Activated CD8-positive, alpha-beta memory T cell treated with anti-CD3 and anti-CD28 coated beads, Interleukin-2, amount 50 U/mL, for 1 hour (primary cell): ENCODE results near the gene KCNJ10.

ENCODE experiments used
- DNase-seq: peaks from one replicate; pipeline ENCODE4 v3.0.0-alpha.2; 2020; ENCODE audit errors: extremely low read depth

The KCNJ10 gene

DNA sequence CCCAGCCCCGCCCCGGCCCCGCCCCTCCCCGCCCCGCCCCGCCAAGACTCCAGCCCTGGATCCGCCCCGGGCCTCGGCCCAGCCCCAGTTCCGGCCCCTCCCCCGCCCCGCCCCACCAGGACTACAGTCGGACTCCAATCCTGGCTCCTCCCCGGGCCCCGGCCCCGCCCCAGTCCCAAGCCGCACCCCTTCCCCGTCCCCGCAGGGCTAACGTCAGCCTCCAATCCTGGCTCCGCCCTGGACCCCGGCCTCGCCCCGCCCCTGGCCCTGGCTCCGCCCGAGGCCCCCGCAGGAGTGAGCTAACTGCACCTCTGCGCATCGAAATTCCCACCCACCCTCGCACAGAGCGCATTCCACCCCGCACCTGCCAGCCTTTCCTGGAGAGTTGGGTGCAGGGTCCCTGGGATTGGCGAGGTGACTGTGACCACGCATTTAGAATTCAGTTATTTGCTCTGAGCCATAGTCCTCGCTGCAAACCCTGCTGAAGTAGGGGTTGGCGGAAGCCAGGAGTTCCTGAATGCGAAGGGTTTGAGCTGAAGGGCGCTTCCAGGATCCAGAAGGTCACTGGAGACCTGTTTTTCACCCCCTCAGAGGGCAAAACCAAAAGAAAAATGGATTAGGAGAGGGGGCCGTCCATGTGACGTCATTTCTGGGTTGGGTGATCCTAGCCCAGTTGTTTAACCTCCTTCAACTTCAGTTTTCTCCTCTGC lies 29.0 kb upstream of the KCNJ10 start:
- peak; percentile 89 for DNase-seq

DNA sequence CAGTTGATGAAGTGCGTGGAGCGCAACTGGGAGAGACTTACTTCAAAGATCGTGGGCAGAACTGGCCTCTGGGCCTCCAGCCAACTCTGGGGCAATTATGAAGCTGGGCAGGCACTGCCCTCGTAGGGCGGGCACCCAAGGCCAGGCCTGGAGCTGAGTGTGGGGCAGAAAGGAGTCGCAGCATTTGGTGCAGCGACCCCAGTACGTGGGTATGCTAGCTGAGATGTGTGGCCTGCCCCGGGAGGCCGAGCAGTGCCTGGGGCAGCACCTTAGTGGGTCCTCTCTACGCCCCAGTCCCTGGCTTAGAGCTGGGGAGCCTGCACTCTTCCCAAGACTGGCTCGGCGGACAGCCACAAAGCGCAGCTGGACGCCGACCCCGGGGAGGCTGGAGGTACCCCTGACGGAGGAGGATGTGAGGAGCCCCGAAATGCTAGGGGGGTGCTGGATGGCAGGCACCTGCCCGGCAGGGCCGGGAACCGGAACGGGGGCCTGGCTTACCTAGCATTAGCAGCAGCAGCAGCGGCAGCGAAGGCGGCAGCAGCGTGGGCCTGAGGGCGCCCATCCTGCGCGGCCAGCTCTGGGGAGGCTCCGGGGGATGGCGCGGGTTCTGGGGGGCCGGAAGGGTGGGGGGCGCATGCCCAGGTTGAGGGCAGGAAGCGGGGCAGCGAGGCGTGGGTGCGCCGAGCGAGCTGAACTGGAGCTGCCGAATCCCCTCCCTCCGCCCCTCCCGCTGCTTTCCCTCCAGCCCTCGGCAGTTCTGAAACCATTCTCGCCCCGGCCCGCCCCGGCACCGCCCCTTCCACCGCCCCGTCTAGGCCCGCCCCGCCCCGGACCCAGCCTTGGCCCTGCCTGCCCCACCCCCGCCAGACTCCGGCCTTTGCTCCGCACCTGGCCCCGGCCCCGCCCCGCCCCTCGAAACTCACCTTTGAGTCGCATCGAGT lies 28.2 kb upstream of the KCNJ10 start, which contains the start of gene IGSF8:
Gene IGSF8 (minus strand): TSS at position 709 of the 941 bp plus-strand sequence. CDS start 147 bp downstream, at position 562.
- peak; percentile 86 for DNase-seq

DNA sequence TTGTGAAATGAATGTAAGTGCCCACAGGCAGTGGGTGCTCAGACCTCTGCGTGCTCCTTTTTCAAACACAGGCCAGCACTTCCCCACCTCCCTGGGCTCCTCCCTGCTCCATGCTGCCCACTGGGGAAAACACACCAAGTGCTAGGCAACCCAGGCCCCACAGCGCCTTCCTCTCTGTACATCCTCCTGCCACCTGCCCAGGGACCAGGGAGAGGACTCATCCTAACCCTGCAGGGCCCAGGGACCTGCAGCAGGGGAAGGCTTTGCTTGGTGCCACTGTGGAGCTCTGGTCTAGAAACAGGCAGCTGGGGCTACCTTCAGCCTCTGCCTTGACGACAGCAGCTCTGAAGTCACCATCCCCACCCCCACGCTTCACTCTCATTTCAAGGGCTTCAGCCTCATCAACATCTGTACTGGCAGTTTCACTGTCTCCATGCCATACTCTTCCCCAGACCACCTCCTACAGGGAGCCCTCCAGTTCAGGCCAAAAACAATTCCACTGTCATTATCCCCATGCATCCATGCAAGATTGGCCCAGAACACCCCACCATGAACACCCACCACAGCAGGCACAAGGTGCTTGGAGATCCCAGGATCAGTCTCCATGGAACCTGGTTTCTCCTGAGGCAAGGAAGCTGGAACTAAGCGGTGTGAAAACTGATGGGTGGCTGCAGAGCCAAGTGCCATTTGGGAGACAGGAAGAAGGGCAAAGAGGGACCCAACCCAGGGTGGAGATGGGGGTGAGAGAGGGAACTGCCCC lies 27.4 kb upstream of the KCNJ10 start:
- DNase-seq: no peak

DNA sequence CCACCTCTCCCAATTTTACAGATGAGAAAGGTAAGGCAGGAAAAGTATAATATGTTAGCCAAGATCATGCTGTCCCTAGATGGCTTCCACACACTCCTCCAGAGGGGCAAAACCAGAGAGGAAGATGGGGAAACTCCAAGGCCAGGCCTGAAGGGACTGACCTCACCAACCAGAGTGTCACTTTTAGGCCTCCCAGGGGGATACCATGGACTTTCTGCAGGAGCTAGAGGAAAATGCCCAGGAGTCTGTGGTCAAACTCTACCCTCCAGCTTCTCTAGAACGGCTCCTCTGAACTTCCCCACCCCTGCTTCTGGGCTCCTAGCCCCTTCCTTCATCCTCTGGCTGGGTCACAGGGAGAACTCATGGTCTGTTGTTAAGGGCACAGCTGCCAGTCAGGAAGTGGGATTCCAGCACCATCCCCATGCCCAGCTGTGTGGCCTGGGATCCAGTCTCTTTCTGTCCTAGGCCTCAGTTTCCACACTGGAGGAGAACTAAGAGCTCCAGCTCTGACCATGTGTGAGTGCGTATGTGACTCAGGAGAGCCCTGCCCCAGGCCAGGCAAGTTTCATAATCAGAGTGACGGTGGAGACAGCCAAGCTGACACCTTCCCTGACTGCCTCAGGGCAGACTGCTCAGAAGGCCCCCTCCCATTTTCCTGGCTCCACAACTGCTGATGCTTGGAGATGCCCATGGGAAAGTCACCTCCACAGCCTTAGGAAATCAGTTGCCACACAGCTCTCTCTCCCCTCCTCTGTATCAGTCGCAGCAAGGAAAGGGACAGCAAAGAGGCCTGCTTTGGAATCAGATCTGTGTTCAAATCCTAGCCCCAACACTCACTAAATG lies 26.5 kb upstream of the KCNJ10 start:
- no peak for DNase-seq

DNA sequence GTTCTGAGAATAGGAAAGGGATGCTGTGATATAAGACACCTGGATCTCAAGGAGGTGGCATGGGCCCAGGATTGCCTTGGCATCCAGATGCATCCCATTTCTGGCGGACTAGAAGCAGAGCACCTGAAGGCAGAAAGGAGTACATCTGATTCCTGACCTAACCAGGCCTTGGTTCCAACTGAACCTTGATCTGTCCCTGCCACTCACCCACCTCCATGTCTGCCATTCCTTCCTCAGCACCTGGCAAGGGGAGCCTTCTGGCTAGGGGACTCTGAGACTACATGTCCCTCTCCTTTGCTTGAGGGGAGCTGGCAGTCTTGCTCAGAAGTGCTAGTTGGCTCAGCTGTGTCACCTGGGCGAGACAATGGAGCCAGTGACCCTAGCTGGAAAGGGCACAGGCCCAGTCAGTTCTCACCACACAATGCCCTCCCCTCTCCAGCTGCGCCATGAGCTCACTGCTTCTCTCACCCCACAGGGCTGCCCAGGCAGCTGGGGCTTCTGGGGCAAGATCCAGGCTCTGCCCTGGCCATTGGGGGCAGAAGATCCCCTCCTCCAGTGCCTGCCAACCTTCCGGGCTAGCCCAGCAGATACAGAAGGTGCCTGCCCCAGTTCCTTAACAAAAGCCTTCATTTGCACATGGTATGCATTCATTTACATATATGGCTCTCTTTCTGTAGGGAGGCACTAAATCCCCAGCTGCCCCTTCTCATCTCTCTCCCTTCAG lies 25.6 kb upstream of the KCNJ10 start:
- no peak for DNase-seq

DNA sequence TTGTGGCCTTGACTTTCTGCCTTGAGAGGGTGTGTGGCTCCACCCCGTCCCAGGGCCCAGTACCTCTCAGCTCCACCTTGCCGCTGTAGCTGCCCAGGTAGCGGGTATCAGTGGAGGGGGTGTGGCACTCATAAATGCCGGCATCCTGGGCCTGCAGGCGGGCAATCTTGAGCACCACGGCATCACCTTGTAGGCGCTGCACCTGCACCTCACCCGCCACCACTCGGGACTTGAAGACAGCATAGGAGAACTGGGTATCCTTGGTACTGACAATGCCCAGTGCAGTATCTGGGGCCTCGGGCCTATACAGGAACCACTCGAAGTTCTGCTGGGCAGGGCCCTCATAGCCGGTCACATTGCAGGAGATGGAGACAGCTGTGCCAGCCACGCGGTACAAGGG lies 24.8 kb upstream of the KCNJ10 start:
- no peak for DNase-seq

DNA sequence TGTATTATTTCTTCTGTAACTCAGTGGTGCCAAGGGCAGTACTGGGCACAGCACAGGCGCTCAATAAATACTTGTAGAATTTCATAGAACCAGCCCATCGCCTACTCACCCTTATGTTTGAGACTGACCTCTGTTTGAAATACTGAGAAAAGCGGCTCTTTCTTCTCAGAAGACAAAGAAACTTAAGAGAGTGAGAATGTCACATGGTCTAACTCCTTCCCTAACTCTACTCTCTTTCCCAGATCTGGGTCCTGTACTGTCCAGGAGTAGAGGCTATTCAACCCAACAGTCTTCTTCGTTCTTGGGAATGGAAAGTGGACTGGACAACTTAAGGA lies 24.3 kb upstream of the KCNJ10 start:
- no peak for DNase-seq

DNA sequence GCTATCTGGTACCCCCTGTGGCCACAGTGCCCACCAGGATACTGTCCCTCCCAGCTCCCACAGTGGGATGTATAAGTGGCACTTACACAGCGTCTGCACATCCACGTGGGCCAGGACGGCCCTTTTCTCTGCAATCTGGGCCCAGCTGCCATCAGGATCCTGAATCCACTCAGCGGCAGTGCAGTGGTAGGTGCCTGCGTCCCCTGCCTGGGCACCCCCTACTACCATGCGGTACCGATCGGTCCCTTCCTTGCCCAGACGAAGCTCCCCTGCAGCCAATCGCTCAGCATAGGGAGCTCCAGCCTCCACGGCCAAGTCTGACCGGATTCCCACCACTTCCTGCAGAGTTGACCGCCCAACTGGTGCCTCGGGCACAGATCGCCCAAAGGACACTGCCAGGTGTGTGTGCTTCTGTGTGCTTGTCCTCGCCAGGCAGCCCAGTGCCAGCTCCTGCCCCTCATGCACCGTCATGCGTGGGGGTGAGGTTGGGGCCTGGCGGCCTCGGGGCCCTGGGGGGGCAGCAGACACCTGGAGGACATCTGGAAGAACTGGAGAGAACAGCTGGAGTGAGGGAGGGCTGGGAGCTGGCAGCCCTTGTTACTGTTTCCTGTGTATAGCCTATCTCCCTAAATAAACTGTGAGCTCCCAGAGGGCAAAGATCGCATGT lies 23.8 kb upstream of the KCNJ10 start:
- DNase-seq: no peak

DNA sequence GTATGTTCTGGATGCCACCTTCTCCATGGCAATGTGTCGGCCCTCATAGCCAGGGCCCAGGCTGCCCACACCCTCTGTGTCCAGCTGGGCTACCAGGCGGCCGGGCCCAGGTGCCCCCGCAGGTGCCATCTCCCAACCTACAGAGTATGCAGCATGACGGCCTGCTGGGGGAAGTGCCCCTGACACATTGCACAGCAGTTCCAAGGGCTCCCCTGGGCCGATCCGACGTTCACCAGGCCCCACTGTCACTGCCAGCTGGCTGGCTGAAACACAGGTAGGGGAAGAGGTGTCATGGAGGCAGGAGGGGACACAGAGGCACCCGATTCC lies 23.1 kb upstream of the KCNJ10 start:
- no peak for DNase-seq

DNA sequence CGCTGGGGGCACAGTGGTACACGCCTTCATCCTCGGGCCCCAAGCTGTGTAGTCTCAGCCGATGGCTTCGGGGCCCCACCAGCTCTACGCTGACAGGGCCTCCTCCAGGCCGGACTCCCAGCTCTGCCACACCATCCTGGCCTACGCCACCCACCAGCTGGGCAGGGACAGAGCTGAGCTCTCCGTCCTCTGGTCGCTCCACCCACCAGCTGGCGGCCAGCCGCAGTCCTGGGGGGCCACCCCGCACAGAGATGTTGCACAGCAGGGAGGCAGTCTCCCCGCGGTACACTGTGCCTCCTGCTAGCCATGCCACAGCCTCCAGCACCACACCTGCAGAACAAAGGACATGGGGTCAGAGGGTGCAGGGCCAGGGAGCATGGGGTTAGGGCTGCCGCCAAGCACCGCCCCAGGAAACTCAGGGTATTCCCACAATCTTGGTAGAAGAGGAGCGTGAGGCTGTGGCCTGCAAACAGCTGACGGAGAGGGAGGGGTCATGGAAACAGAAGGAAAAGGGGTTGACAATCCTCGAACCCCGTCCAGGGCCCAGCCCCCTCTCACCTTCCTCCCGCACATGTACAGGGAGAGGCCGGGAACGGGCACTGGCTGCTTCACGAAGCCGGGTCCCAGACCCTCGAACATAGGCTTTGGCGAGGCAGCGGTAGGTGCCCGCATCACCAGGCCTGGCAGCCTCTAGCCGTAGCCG lies 22.6 kb upstream of the KCNJ10 start:
- no peak for DNase-seq

DNA sequence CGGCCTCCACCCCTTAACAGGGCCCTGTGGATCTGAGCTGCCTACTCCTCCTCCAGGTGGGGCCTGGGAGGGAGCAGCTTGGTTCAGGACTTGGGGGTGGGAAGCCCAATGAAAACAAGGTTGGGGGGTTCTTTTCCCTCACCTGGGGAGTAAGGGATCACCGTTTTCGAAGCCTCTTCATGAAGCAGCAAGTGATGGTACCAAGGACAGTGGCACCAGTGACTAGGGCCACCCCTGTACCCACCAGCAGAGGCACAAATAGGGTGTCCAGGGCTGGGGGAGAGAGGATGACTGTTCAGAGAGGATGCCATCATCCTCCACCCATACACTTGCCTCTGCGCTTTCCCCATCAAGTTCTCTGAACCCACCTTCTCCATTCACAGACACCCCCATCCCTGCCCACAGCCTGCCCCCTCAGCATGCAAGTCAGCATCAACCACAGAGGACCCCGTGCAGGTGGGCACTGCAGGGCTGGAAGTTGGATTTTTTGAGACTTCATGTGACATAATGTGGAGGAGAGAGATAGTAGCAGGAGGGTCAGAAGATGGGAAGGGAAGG lies 21.8 kb upstream of the KCNJ10 start:
- DNase-seq: no peak

DNA sequence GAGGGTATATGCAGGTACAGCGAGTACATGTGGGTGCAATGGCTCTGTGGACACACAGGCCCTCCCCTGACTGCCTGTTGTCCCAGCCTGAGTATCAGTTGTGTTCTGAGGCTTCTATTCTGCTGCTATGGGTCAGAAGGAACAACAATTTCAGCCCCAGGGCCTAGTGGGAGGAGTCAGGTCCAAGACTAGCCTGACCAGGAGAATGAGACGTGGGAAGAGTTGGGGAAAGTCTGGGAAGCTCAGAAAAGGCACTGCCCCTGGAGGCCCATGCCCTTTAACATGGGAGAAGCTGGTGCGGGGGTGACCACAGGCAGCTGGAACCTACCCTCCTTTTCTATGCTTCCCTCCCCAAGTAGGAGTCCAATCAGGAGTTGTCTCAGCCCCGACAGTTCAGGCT lies 20.8 kb upstream of the KCNJ10 start:
- DNase-seq: no peak

DNA sequence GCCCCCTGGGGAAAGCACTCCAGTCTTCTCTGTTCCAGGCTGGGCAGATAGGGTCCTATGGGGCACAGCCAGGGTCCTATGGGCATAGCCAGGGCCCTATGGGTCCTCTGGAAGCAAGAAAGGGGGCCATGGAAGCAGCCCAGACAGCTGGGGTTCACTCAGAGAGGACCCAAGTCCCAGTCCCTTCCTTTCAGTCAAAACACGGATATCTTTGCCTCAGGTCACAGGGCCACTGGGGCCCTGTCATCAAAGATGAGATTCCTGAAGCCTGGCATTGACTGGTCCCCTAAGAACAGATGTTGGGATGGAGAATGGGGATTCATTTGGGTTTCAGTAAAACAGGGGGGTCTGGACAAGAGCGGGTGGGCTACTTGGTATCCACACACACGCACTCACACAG lies 19.9 kb upstream of the KCNJ10 start:
- DNase-seq: no peak

DNA sequence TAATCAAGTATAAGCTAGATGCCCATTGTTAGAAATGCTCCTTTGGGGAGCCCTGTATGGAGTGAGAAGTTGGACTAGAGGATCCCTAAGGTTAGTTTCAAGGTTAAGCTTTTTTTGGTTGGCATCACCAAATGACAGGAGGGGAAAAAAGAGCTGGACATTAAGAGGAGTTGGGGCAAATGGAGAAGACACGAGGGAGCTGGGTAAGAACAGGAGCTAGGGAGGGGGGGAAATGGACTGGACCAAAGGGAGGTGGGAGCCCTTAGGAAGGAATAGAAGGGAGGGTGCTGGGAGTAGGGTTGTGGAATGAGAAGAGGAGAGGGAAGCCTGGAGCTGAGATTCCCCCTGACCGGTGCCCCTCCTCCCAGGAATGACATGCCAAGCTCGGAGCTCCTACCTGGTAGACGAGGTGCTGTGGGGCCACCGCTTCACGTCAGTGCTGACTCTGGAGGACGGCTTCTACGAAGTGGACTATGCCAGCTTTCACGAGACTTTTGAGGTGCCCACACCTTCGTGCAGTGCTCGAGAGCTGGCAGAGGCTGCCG lies 17.2 kb upstream of the KCNJ10 start:
- no peak for DNase-seq

DNA sequence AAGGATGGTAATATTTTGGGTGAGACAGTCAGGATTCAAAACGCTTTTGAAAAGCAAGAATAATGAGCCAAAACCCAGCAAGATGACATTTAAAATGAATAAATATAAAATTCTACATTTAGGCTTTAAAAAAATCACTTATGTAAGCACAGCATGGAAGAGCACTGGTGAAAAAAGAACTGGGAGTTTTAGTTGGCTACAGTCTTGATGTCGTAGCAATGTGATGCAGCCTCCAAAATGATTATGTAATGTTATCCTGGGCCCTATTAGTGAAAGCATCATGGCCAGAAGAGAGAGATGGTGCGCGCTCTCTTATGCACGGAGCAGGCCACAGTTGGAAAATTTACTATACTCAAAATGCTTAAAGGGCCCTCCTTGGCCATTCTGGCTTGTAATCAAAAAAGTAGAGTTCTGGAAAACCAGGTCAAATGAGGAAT lies 16.5 kb upstream of the KCNJ10 start:
- no peak for DNase-seq

DNA sequence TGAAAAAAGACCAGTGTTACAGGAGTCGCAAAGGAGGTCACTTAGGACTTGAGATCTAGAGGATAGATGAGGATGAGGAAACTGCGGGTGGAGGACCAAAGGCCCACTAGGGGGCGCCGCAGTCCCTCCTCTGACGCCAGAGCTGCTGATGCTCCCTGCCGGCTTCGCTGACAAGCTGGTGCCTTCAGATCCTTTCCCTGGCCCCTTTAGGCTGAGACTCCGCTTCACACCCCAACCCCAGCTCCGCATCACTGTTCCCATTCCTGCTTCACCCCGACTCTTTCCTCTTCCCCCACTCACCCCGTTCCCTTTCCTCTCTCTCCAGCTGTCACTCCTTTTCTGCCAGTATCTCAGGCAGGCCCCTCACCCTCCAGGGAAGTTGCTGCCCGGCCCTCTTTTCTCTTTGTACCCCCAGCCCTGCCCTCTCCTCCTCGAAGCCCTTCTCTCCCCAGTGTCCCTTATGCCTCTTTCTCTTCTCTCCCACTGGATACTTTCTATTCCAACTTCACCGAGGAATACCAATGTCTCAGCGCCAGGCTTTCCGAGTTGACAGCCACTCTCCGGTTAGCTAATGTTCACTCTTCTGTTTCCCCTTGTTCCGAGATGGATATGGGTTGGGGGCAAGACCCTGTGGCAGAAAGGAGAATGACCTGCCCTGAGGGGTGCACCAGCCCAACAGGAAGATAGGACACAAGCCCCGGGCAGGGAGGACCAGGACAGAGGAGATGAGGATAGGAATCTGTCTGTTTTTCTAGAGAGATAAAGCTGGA lies 15.9 kb upstream of the KCNJ10 start:
- DNase-seq: peak; percentile 43

DNA sequence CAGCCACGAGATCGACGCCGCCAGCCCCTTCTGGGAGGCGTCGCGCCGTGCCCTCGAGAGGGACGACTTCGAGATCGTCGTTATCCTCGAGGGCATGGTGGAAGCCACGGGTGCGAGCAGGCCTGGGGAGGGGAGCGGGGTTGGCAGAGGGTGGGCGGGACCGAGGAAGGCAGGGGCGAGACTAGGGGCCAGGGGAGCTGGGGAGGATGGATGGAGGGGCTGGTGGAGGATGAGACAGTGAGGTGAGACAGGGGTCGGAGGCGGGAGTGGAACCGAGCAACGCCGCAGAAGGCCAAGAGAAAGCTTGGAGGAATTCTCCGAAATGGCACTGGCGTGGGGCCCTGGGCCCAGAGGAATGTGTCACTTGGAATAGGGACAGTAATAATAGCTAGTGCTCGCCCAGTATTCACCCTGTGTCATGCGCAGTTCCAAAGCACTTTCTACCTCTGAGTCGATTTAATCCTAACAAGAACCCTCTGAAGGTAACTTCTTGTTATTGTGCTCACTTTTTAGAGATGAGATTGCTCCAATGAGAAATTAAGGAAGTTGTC lies 14.9 kb upstream of the KCNJ10 start:
- DNase-seq: no peak
